Heart right ventricle (tissue), 16 donors: Measurements from ENCODE around the gene ANXA8L1. TPM values are rescaled to one million over a fixed set of nuclear protein-coding genes. Genes with fewer than 3 reads are reported as not detected.
"Not testable (repeated sequence)": the region's sequence is repeated elsewhere in the genome, so short reads cannot be mapped to it uniquely, and the experiment has no call there.

ENCODE experiments used
- ATAC-seq, 8 donors: fragments of 200-7000 bp; cut with Tn5 transposase; one replicate each; pipeline ENCODE4 v1.9.1; 2020; ENCODE audit warnings: mild to moderate bottlenecking in 8 of 8, moderate library complexity in 8 of 8, moderate number of reproducible peaks in 1 of 8
- DNase-seq, 2 donors: peaks; one replicate each; pipeline ENCODE4 v3.0.0-alpha.2; 2020
- H3K27ac ChIP-seq, 10 donors: fragments of 200-600 bp; sonication (generic) in 2 of 10; one replicate each; pipeline versions ENCODE4 v1.5.0 to v1.8.0; 2020 to 2022; ENCODE audit warnings: mild to moderate bottlenecking in 3 of 10
- H3K27me3 ChIP-seq, 7 donors: fragments of 200-600 bp; one replicate each; pipeline ENCODE4 v1.8.0; 2021 to 2022; ENCODE audit warnings: mild to moderate bottlenecking in 2 of 7
- H3K36me3 ChIP-seq, 9 donors: fragments of 200-600 bp; sonication (generic) in 1 of 9; one replicate each; pipeline versions ENCODE4 v1.5.0 to v1.8.0; 2020 to 2022; ENCODE audit warnings: mild to moderate bottlenecking in 2 of 9
- H3K4me1 ChIP-seq, 9 donors: fragments of 200-600 bp; sonication (generic) in 1 of 9; one replicate each; pipeline versions ENCODE4 v1.5.0 to v1.8.0; 2020 to 2022; ENCODE audit warnings: mild to moderate bottlenecking in 4 of 9
- H3K4me3 ChIP-seq, 10 donors: fragments of 200-600 bp; sonication (generic) in 2 of 10; one replicate each; pipeline versions ENCODE4 v1.5.0 to v1.8.0; 2020 to 2022; ENCODE audit warnings: mild to moderate bottlenecking in 7 of 10, moderate library complexity in 2 of 10
- H3K9me3 ChIP-seq, 11 donors: fragments of 200-600 bp in 10 of 11; sonication (generic) in 2 of 11; one replicate each; pipeline versions ENCODE4 v1.5.0 to v1.8.0; 2013 to 2022; ENCODE audit warnings: mild to moderate bottlenecking in 2 of 11, control low read depth in 1 of 11, moderate library complexity in 1 of 11
- WGBS, 2 donors: extraction: QIAGEN DNeasy Blood & Tissue Kit; methylation state at CpG; one replicate each; pipeline ENCODE4 v1.1.7; 2013; ENCODE audit warnings: inconsistent platforms in 1 of 2; 5-methylcytosine and 5-hydroxymethylcytosine counted together
- intact Hi-C, 10 donors: fragments of 100-400 bp; cut with DNase I; formaldehyde crosslinking; loops; one replicate each; pipeline versions ENCODE4 v1.11.1 to v1.14.2; 2022
- polyA plus RNA-seq, 2 donors: library from polyadenylated mRNA; stranded (reverse); fragments of 200-250 nt; gene quantifications; one replicate each; pipeline ENCODE4 v1.2.3, GENCODE V29; 2013
- total RNA-seq, 10 donors: library from RNA; stranded (reverse); fragmentation: NEBNext Ultra II Directional in 3 of 10; extraction: Animal tissue kit (Norgen Biotek cat#: 25700) in 3 of 10; gene quantifications; one replicate each; pipeline versions ENCODE4 v1.2.1 to v1.2.4, GENCODE V29; 2021 to 2023
- TF ChIP-seq, protein P1 (sequence below), 9 donors: fragments of 200-600 bp; sonication (generic) in 2 of 9; IDR thresholded peaks; one replicate each; pipeline versions ENCODE4 v1.5.0 to v1.8.0; 2021 to 2022; ENCODE audit warnings: antibody characterized with exemption in 9 of 9, mild to moderate bottlenecking in 5 of 9, moderate library complexity in 1 of 9
- donor health status: Arrhythmogenic right ventricular cardiomyopathy.
- donor health status: ischemic (EF 13 %, LVEDD 7.1; RV severe dilation, severe dysfunction).
- donor health status: healthy with polysubstance abuse.
- donor health status: DM: no; HTN: yes; CAD: no.
- donor health status: DM: no; HTN: no; CAD: no.
- donor health status: ischemic (EF 25% LVEDD 6.9; RV normal size, moderate dysfunction).
- donor health status: ischemic (EF 25% LVEDD 5.7; RV mildly dilated, moderate dysfunction).
- donor health status: healthy.
- donor health status: DM: yes; HTN: yes; CAD: no.
- donor health status: Ischemic cardiomyopathy.
- donor health status: ischemic (EF 35%, LVEDD 5.7; RV mildly dilated, moderate dysfunction).
- donor health status: nonischemic (EF 11% LVEDD 7.7; RV severe dilation, severe dysfunction).
- donor health status: DM: yes; HTN: yes; CAD: no.
- donor health status: PGD.
- donor health status: ischemic (EF 29% LVEDD 5.4; RV normal size, mild dysfunction).
- donor health status: nonischemic (EF 23%, LVEDD 6.1; RV moderate dilation, normal function).

The ANXA8L1 gene
- total and polyA plus RNA-seq, 12 donors = 0.04 to 1.7 (median 0.83) TPM; not detected in 6

DNA sequence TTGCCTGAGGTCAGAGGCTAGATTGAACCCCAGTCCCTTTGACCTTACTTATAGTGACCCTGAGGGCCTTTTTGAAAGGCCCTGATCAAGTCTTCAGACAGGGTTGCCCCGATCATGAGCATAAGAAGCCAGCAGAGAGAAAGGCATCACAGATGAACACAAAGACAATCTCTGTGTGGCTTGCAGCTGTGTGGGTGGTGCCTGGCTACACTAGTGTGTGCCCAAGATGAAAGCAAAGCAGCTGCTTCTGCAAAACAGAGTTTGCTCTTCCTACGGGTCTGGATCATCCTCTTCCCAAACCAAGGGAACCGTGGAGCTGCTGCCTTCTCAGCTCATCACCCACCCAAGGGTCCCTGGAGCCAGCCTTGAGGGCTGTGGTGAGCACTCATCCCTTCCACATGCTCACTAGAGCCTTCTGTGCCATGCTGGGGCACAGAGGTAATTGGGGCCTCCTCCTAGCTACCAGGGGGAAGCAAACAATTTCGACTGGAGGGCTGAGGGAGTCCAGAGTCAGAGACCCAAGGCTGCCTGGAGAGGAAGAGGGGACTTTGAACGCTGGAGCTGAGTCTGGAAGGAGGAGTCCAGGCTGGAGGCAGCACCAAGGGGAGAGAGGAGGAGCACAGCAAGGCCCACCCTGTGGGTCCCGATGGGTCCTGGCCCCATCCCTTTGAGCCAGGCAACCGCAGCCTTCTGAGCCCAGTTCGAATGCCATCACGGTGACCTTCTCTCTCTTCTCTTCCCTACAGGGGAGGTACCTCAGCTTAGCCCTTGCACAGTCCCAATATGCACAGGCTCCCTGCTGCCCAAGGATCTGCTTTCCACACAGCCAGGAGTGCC is 46.5 kb upstream of the ANXA8L1 start:
- peaks cover 0 to 21% (median 4%) of the 10 kb centered on the region in 7 donors for H3K27me3 ChIP-seq
- DNase-seq (no peak), ATAC-seq (peak in 2 of 8 donors; percentile 23 to 38)
- 77 to 87% methylated on average over 9 of the region's 9 CpGs for WGBS, 2 donors
- H3K4me1 ChIP-seq = no peaks in the 10 kb centered on the region
- intact Hi-C loops = loop anchor here in 4 of 10 donors (5.0 to 10.0 kb wide), 3 partner anchors 97 to 104 kb away; no protein-coding TSS in a partner anchor
- H3K36me3 ChIP-seq = no peaks in the 10 kb centered on the region
- no peak overlapping the region for H3K4me3 ChIP-seq
- H3K27ac ChIP-seq = no peak overlapping the region
- TF ChIP-seq, protein P1, sequence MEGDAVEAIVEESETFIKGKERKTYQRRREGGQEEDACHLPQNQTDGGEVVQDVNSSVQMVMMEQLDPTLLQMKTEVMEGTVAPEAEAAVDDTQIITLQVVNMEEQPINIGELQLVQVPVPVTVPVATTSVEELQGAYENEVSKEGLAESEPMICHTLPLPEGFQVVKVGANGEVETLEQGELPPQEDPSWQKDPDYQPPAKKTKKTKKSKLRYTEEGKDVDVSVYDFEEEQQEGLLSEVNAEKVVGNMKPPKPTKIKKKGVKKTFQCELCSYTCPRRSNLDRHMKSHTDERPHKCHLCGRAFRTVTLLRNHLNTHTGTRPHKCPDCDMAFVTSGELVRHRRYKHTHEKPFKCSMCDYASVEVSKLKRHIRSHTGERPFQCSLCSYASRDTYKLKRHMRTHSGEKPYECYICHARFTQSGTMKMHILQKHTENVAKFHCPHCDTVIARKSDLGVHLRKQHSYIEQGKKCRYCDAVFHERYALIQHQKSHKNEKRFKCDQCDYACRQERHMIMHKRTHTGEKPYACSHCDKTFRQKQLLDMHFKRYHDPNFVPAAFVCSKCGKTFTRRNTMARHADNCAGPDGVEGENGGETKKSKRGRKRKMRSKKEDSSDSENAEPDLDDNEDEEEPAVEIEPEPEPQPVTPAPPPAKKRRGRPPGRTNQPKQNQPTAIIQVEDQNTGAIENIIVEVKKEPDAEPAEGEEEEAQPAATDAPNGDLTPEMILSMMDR (IDR thresholded peaks at IDR 0.05) = no peak
- no peaks in the 10 kb centered on the region for H3K9me3 ChIP-seq

DNA sequence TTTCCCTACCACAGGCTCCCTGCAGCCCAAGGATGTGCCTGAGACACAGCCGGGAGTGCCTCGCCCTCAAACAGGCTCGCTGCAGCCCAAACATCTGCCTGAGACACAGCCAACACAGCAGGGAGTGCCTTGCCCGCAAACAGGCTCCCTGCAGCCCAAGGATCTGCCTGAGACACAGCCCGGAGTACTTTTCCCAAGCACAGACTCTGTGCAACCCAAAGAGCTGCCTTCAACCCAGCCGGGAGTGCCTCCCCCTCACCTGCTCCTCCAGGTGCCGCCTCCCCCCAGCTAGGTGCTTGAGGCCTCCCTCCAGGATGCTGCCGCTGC is 45.9 kb upstream of the ANXA8L1 start:
- WGBS, 2 donors = 63 to 64% methylated on average over 8 of the region's 8 CpGs
- no peaks in the 10 kb centered on the region for H3K36me3 ChIP-seq
- no peak overlapping the region for H3K27ac ChIP-seq
- no peaks in the 10 kb centered on the region for H3K9me3 ChIP-seq
- H3K4me1 ChIP-seq = no peaks in the 10 kb centered on the region
- peaks cover 0 to 21% (median 4%) of the 10 kb centered on the region in 7 donors for H3K27me3 ChIP-seq
- ATAC-seq (no peak), DNase-seq (no peak)
- TF ChIP-seq, protein P1 (IDR thresholded peaks at IDR 0.05) = no peak
- intact Hi-C loops = loop anchor here in 4 of 10 donors (5.0 to 10.0 kb wide), 3 partner anchors 97 to 105 kb away; no protein-coding TSS in a partner anchor
- no peak overlapping the region for H3K4me3 ChIP-seq

DNA sequence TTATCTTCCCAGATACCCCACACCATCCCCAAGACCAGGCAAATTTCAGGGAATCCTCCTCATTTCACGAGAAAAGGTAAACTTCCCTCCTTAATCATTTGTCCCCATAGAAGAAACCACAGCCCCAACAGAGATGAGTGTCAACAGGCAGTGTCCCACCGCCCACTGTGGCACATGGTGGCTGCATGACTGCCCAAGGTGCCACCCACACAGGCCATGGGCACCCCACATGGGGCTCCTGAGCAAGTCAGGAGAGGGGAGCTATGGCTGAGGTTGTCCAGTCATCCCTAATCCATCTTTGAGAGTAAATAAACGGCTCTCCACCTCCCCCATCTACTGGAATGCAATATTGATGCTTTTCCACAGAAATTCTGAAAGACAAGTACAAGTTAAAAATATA is 44.7 kb upstream of the ANXA8L1 start:
- intact Hi-C loops = no loop called here

DNA sequence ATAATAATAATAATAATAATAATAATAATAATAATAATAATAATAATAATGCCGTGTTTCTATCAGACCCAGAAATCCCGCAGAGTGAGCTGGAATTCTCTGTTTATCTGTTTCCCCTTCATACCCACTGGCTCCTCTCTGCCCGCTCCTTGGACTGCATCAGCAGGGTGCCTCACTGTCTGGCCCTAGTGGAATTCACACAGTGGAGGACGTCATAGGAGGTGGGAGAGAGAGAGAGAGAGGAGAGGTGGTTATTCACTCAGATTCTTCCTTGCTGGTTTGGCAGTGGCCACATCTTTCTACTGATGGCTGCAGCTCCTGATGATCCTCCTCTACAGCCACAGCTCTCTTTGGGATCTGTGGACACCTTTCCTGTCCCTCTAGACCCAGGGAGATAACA is 10.1 kb upstream of the ANXA8L1 start:
- H3K9me3 ChIP-seq, H3K4me3 ChIP-seq, H3K27me3 ChIP-seq, intact Hi-C loops, H3K36me3 ChIP-seq, H3K27ac ChIP-seq, H3K4me1 ChIP-seq, DNase-seq, ATAC-seq: not testable (repeated sequence)
- WGBS, 2 donors = 48 to 100% methylated on average over 2 to 3 of the region's 4 CpGs

More for the DNA sequence above, 44.7 kb upstream of the ANXA8L1 start:
- no peaks in the 10 kb centered on the region for H3K9me3 ChIP-seq
- no peaks in the 10 kb centered on the region for H3K4me1 ChIP-seq
- peaks cover 0 to 21% (median 4%) of the 10 kb centered on the region in 7 donors for H3K27me3 ChIP-seq
- no peak overlapping the region for H3K4me3 ChIP-seq
- TF ChIP-seq, protein P1 (IDR thresholded peaks at IDR 0.05) = no peak
- ATAC-seq = no peak
- no peak overlapping the region for H3K27ac ChIP-seq
- WGBS, 2 donors = 75 to 80% methylated on average over 3 of the region's 3 CpGs
- no peak for DNase-seq
- no peaks in the 10 kb centered on the region for H3K36me3 ChIP-seq

DNA sequence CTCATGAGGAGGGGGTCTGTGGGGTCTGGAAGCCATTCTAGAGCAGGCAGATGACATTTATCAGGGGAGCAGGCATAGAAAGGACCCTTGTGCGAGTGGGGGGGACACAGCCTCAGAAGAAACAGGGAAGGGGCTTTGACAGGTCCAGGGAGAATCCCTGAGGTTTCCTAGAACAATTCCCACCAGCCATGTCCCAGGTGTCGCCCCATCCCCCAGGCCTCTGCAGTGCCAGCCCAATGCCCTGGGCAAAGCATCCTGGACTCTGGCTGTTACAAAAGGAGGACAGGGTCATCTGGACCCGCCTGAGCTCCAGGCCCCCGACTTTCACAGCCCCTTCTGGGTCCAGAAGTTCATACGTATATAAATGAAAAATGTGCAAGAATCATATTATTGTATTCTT is 8.4 kb upstream of the ANXA8L1 start:
- WGBS, 2 donors = 67% methylated on average over 2 of the region's 5 CpGs; no CpG with 5 or more reads in 1 of the 2 donors

DNA sequence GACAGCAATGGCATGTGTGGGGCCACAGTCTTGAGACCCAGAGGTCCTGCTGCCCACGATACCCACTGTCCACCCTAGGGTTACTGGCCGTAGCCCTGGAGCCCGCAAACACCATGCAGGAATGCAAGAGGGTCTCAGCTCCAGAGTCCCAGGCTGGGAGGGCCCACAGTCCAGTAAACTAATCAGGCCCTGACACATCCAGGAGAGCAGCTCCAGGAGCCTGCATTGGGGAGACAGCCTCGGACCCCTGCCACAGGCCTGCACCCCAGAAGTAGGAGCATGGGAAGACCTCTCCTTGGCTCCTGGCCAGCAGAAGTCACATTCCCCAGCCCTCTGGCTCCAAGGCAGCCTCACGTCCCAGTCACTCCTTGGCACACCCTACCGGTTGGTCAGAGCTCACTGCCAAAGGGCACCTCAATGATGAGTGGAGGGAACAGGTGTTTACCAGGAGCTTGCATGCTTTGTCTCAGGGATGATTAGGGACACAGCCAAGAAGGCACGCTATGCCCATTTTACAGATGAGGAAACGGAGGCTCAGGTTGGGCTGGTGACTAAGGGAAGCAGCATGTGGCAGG is 7.8 kb upstream of the ANXA8L1 start:
- DNase-seq, intact Hi-C loops: not testable (repeated sequence)
- WGBS, 2 donors = 77 to 78% methylated on average over 5 of the region's 8 CpGs

More for the DNA sequence above, 8.4 kb upstream of the ANXA8L1 start:
- ATAC-seq, H3K27me3 ChIP-seq, H3K36me3 ChIP-seq, H3K27ac ChIP-seq, H3K4me1 ChIP-seq, H3K9me3 ChIP-seq, DNase-seq, H3K4me3 ChIP-seq, intact Hi-C loops: not testable (repeated sequence)

DNA sequence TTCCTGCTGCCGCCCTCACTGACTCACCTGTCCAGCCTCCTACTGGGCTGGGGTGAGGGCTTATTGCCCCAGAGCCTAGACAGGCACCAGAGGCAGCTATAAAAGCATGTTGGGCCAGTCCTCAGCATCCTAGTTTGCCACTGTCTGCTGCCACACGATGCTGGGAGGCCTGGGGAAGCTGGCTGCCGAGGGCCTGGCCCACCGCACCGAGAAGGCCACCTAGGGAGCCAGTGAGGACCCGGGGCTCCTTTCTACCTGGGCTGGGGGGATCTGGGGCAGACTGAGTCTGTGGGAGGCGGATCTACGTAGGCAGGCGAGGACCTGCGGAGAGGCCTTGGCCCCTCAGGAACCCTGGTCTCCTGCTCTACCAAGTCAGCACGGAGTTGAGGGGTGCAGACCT is 6.6 kb upstream of the ANXA8L1 start:
- H3K9me3 ChIP-seq, H3K4me3 ChIP-seq, DNase-seq, ATAC-seq, intact Hi-C loops, H3K4me1 ChIP-seq, H3K27me3 ChIP-seq, H3K27ac ChIP-seq, H3K36me3 ChIP-seq: not testable (repeated sequence)
- WGBS, 2 donors = 84 to 97% methylated on average over 9 to 10 of the region's 11 CpGs

More for the DNA sequence above, 7.8 kb upstream of the ANXA8L1 start:
- H3K27ac ChIP-seq, H3K9me3 ChIP-seq, ATAC-seq, H3K4me3 ChIP-seq, H3K4me1 ChIP-seq, H3K36me3 ChIP-seq, H3K27me3 ChIP-seq: not testable (repeated sequence)

DNA sequence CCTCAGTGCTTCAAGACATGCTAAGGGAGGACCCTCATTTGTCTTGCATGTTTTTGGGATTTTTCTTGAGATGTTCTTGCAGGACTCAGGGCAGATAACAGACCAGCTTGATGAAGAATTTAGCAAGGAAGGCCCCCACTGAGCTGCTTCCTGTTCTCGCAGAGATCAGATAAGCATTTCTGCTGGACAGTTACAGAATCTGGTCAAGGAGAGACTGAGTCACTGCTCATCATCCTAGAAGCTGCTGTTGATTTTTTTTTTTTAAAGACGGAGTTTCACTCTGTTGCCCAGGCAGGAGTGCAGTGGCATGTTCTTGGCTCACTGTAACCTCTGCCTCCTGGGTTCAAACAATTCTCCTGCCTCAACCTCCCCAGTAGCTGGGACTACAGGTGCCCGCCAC is 1.2 kb upstream of the ANXA8L1 start:
- H3K27ac ChIP-seq, intact Hi-C loops, DNase-seq, H3K36me3 ChIP-seq, H3K4me1 ChIP-seq, H3K27me3 ChIP-seq, ATAC-seq, H3K4me3 ChIP-seq, H3K9me3 ChIP-seq: not testable (repeated sequence)
- WGBS, 2 donors = 39 to 57% methylated on average over 2 of the region's 3 CpGs
